Measurements from ENCODE around the gene NMT1.

DNA sequence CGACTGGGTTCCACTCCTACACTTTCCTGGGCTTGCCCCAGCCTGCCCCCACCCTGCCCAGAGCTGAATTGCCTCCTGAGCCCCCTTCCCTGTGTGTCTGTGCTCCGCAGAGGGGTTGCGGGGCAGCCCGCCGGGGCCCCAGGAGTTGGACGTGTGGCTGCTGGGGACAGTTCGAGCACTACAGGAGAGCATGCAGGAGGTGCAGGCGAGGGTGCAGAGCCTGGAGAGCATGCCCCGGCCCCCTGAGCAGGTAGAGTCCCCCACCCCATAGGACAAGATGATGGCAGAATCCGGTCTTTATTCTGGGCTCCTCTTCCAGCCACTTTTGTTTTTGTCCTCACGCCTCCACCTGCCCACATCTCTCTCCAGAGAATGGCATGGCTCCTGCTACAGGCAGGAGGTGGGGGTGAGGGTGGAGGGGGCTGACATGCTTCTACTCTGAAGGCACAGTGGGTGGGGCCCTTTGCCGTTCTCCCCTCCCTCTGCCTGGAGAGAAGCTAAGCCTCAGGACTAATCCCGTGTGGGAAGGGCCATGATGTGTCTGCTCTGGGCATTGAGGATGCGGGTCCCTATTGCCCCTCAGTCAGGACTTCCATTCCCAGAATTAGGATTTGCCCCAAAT, 77.9 kb downstream of the NMT1 start:
- no peak for TF ChIP-seq EZH2phosphoT487 (IDR thresholded peaks at IDR 0.05; ENCODE audit: borderline replicate concordance, low read length)
- TF ChIP-seq, protein P1, sequence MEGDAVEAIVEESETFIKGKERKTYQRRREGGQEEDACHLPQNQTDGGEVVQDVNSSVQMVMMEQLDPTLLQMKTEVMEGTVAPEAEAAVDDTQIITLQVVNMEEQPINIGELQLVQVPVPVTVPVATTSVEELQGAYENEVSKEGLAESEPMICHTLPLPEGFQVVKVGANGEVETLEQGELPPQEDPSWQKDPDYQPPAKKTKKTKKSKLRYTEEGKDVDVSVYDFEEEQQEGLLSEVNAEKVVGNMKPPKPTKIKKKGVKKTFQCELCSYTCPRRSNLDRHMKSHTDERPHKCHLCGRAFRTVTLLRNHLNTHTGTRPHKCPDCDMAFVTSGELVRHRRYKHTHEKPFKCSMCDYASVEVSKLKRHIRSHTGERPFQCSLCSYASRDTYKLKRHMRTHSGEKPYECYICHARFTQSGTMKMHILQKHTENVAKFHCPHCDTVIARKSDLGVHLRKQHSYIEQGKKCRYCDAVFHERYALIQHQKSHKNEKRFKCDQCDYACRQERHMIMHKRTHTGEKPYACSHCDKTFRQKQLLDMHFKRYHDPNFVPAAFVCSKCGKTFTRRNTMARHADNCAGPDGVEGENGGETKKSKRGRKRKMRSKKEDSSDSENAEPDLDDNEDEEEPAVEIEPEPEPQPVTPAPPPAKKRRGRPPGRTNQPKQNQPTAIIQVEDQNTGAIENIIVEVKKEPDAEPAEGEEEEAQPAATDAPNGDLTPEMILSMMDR (IDR thresholded peaks at IDR 0.05; ENCODE audit: low read depth, low read length, poor library complexity, severe bottlenecking), result no peak

Data from DOHH2 (cell line).